K562 (cell line): ENCODE results near the gene EFEMP2. TPM values are rescaled to one million over a fixed set of nuclear protein-coding genes. Genes with fewer than 3 reads are reported as not detected.

Experiments
- GMEB1 ChIP-seq: fragments of 250-450 bp; sonication (Bioruptor Pico); IDR thresholded peaks from 2 replicates; pipeline ENCODE4 v1.4.0; 2020; ENCODE audit warnings: mild to moderate bottlenecking
- IFI16 ChIP-seq: fragments of 250-450 bp; sonication (Bioruptor Pico); IDR thresholded peaks from 2 replicates; pipeline ENCODE4 v2.1.2; 2022; ENCODE audit warnings: mild to moderate bottlenecking, inconsistent platforms
- KLF1 ChIP-seq: fragments of 450-650 bp; IDR thresholded peaks from 2 replicates; pipeline ENCODE4 v1.6.1; 2016; ENCODE audit warnings: missing genetic modification characterization, missing compliant biosample characterization
- ZBTB49 ChIP-seq: sonication (generic); formaldehyde crosslinking; IDR thresholded peaks from 2 replicates; pipeline ENCODE4 v1.8.0; 2022; ENCODE audit warnings: missing genetic modification reagents, mild to moderate bottlenecking, borderline replicate concordance
- ZNF165 ChIP-seq: fragments of 250-450 bp; sonication (Bioruptor Pico); IDR thresholded peaks from 2 replicates; pipeline ENCODE4 v1.4.0; 2020; ENCODE audit warnings: borderline replicate concordance
- polyA plus RNA-seq, 8 experiments: library from polyadenylated mRNA; depleted of rRNA in 4 of 8; stranded (reverse) in 5 of 8; unstranded in 3 of 8; fragments of >200 nt; fragmentation: Nextera tagmentation in 2 of 8; fragmentation: Illumina TruSeq in 1 of 8; extraction: Ambion mirVana in 2 of 8; extraction: Trizol in 1 of 8; gene quantifications; 2 replicates each; pipeline versions ENCODE4 v1.2.1 to v1.2.3, GENCODE V29; 2011 to 2014; ENCODE audit warnings: inconsistent platforms in 1 of 8, missing spikeins in 1 of 8
- total RNA-seq, 7 experiments: library from RNA; depleted of rRNA in 6 of 7; stranded (reverse); fragments of >200 nt in 6 of 7; fragmentation: Illumina TruSeq in 2 of 7; extraction: Trizol in 2 of 7; gene quantifications; 2 replicates each; pipeline versions ENCODE4 v1.2.1 to v1.2.3, GENCODE V29; 2011 to 2021; ENCODE audit warnings: low replicate concordance in 1 of 7
- TF ChIP-seq, protein P1 (sequence below): fragments of 250-450 bp; sonication (Bioruptor Pico); IDR thresholded peaks from 2 replicates; pipeline ENCODE4 v1.5.0; 2021; ENCODE audit warnings: mild to moderate bottlenecking, borderline replicate concordance
- TF ChIP-seq, protein P2 (sequence below): fragments of 450-650 bp; IDR thresholded peaks from 2 replicates; pipeline ENCODE4 v1.6.1; 2017; ENCODE audit warnings: antibody characterized with exemption
- TF ChIP-seq, protein P3 (sequence below): fragments of 450-650 bp; IDR thresholded peaks from 2 replicates; pipeline ENCODE4 v1.6.1; 2014; ENCODE audit warnings: low read depth, mild to moderate bottlenecking, moderate library complexity, borderline replicate concordance
- TF ChIP-seq, protein P4 (sequence below): sonication (generic); formaldehyde crosslinking; IDR thresholded peaks from 2 replicates; pipeline ENCODE4 v1.8.0; 2023; ENCODE audit warnings: missing genetic modification reagents, mild to moderate bottlenecking, borderline replicate concordance

Gene EFEMP2
- total and polyA plus RNA-seq, 9 of the 15 experiments (the other 6 are each of a cell fraction or from before 2014, with no cell fraction given): 0.07 to 2.9 (median 0.69) TPM; not detected in 1

DNA sequence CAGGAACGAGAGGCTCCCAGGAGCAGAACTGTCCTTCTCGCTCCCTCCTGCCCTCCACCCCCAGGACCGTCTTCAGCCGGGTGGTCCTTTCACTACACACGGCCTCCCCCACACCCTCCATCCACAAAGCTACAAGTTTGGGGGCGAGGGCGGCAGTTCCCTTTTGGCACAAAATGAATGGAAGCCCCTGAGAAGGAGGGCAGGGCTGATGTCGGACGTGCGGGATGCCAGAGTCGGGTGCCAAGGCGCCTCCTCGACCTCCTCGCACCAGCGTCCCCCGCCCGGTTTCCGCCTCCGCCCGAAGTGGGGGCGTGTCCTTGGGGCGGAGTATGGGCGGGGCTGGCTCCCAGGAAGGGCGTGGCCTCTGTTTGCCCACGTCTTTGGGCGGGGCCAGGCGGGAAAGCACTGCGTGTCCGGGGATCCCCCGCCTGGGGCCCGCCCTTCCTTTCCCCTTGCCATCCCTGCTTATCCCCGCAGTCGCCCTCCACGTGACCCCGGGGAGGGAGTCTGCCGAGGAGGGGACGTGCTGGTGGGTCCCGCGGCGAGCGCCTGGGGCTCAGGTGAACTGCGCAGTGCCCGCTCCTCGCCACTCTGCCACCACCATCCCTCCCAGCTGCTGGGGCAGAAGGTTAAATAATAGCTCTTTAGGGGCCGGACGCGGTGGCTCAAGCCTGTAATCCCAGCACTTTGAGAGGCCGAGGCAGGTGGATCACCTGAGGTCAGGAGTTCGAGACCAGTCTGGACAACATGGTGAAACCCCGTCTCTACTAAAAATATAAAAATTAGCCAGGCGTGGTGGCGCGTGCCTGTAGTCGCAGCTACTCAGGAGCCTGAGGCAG is 937 bp upstream of the EFEMP2 start (continued):
- TF ChIP-seq, protein P1, sequence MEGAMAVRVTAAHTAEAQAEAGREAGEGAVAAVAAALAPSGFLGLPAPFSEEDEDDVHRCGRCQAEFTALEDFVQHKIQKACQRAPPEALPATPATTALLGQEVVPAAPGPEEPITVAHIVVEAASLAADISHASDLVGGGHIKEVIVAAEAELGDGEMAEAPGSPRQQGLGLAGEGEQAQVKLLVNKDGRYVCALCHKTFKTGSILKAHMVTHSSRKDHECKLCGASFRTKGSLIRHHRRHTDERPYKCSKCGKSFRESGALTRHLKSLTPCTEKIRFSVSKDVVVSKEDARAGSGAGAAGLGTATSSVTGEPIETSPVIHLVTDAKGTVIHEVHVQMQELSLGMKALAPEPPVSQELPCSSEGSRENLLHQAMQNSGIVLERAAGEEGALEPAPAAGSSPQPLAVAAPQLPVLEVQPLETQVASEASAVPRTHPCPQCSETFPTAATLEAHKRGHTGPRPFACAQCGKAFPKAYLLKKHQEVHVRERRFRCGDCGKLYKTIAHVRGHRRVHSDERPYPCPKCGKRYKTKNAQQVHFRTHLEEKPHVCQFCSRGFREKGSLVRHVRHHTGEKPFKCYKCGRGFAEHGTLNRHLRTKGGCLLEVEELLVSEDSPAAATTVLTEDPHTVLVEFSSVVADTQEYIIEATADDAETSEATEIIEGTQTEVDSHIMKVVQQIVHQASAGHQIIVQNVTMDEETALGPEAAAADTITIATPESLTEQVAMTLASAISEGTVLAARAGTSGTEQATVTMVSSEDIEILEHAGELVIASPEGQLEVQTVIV (CRISPR knock-in tag): no peak
- TF ChIP-seq, protein P2, sequence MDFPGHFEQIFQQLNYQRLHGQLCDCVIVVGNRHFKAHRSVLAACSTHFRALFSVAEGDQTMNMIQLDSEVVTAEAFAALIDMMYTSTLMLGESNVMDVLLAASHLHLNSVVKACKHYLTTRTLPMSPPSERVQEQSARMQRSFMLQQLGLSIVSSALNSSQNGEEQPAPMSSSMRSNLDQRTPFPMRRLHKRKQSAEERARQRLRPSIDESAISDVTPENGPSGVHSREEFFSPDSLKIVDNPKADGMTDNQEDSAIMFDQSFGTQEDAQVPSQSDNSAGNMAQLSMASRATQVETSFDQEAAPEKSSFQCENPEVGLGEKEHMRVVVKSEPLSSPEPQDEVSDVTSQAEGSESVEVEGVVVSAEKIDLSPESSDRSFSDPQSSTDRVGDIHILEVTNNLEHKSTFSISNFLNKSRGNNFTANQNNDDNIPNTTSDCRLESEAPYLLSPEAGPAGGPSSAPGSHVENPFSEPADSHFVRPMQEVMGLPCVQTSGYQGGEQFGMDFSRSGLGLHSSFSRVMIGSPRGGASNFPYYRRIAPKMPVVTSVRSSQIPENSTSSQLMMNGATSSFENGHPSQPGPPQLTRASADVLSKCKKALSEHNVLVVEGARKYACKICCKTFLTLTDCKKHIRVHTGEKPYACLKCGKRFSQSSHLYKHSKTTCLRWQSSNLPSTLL: no peak
- TF ChIP-seq, protein P3, sequence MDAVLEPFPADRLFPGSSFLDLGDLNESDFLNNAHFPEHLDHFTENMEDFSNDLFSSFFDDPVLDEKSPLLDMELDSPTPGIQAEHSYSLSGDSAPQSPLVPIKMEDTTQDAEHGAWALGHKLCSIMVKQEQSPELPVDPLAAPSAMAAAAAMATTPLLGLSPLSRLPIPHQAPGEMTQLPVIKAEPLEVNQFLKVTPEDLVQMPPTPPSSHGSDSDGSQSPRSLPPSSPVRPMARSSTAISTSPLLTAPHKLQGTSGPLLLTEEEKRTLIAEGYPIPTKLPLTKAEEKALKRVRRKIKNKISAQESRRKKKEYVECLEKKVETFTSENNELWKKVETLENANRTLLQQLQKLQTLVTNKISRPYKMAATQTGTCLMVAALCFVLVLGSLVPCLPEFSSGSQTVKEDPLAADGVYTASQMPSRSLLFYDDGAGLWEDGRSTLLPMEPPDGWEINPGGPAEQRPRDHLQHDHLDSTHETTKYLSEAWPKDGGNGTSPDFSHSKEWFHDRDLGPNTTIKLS: peak; percentile 55; the same call in 1 of the 2 replicates
- TF ChIP-seq, protein P4, sequence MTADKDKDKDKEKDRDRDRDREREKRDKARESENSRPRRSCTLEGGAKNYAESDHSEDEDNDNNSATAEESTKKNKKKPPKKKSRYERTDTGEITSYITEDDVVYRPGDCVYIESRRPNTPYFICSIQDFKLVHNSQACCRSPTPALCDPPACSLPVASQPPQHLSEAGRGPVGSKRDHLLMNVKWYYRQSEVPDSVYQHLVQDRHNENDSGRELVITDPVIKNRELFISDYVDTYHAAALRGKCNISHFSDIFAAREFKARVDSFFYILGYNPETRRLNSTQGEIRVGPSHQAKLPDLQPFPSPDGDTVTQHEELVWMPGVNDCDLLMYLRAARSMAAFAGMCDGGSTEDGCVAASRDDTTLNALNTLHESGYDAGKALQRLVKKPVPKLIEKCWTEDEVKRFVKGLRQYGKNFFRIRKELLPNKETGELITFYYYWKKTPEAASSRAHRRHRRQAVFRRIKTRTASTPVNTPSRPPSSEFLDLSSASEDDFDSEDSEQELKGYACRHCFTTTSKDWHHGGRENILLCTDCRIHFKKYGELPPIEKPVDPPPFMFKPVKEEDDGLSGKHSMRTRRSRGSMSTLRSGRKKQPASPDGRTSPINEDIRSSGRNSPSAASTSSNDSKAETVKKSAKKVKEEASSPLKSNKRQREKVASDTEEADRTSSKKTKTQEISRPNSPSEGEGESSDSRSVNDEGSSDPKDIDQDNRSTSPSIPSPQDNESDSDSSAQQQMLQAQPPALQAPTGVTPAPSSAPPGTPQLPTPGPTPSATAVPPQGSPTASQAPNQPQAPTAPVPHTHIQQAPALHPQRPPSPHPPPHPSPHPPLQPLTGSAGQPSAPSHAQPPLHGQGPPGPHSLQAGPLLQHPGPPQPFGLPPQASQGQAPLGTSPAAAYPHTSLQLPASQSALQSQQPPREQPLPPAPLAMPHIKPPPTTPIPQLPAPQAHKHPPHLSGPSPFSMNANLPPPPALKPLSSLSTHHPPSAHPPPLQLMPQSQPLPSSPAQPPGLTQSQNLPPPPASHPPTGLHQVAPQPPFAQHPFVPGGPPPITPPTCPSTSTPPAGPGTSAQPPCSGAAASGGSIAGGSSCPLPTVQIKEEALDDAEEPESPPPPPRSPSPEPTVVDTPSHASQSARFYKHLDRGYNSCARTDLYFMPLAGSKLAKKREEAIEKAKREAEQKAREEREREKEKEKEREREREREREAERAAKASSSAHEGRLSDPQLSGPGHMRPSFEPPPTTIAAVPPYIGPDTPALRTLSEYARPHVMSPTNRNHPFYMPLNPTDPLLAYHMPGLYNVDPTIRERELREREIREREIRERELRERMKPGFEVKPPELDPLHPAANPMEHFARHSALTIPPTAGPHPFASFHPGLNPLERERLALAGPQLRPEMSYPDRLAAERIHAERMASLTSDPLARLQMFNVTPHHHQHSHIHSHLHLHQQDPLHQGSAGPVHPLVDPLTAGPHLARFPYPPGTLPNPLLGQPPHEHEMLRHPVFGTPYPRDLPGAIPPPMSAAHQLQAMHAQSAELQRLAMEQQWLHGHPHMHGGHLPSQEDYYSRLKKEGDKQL (CRISPR knock-in tag): no peak
- no peak for TF ChIP-seq IFI16 (CRISPR knock-in tag)
- TF ChIP-seq ZNF165 (CRISPR knock-in tag): no peak
- TF ChIP-seq KLF1: peak; percentile 84; the same call in 1 of the 2 replicates
- no peak for TF ChIP-seq ZBTB49 (CRISPR knock-in tag)
- TF ChIP-seq GMEB1 (CRISPR knock-in tag): no peak
